ENCODE measurements around the gene CLTB.

The CLTB gene

DNA sequence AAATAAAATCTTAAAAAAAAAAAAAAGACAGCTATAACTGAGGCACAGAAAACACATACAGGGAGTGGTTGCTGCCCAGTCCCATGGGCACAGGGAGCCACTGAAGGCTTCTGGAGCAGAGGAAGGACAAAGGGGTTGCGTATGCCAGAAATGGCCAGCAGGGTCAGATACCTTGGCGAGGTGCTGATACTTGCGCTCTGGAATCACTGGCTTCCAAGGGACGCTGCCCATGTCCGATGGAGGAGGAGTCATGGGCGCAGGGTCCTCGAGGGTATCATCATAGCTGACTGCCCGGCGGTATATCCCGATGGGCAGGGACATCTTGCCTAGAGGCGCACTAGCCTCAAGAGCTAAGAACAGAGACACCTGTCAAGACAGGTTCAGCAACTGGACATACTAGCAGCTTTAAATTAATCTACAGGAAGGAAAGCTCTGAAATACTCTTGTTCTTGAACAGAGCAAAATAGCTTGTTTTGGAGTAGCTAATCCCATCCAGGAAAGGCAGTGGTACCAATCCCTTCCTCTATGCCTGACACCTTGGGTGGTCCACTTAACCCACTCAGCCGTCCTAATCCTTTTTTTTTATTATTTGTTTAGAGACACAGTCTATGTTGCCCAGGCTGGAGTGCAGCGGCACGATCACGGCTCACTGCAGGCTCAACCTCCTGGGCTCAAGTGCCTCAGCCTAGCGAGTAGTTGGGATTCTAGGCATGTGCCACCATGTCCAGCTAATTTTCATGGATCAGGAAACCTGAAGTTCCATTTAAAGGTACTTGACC, 60.8 kb downstream of the CLTB start:
- no peak for DNase-seq (ENCODE audit: low read depth in 2 of 2, low spot score in 1 of 2)

DNA sequence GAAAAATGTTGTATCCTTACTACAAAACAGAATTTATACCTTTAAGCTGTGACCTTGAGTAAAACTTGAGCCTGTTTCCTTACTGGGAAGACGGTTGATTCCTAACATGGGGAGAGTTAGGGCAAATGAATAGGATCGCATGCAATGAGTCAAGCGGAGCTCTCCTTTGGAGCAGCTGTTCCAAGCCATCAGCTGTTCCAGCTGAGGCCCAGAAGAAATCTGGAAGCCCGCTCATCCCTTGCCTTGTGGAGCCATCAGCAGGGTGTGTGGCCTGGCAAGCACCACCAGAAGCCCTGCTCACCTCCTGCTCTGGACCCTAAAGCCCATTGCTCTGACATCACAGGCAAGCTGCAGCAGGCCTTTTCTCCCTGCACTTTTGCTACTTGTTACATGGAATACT, 62.8 kb downstream of the CLTB start:
- DNase-seq (ENCODE audit: low read depth in 2 of 2, low spot score in 1 of 2) = no peak

DNA sequence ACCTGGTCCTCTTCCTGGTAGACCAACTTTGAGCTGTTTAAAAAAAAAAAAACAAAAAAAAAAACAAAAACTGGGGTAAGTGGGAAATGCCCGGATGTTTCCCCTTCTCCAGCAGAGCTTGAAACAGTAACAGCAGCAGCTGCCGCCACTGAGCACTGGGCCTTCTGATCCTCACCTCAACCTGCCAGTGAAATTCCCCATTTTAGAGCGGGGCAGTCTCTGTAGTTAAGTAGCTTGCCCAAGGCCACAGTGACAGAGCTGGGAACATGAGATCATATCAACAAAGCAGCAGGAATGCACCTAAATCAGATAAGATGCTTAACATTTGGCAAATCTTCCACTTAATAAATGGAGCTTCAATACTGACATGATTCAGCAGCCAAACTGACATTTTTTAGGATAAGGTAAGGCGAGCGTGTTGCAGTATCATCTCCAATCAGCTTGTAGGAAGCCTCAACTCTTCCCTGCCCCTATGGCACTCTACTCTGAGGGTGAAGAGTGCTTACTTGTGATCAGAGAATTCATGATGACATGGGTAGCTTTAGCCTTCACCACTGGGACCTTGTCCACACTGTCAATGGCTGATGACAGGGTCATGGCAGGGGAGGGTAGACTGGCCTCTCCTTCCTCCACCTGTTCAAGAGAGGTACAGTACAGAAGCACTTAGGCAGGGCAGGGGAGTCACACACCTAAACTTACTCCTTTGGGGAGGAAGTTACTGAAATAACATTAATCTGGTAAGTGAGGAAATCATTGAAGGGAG, 64.0 kb downstream of the CLTB start:
- no peak for DNase-seq (ENCODE audit: low read depth in 2 of 2, low spot score in 1 of 2)

GRCh38 chr5:176350416-176350815, 65.9 kb downstream of the CLTB start:
- no peak for DNase-seq (ENCODE audit: low read depth in 2 of 2, low spot score in 1 of 2)

DNA sequence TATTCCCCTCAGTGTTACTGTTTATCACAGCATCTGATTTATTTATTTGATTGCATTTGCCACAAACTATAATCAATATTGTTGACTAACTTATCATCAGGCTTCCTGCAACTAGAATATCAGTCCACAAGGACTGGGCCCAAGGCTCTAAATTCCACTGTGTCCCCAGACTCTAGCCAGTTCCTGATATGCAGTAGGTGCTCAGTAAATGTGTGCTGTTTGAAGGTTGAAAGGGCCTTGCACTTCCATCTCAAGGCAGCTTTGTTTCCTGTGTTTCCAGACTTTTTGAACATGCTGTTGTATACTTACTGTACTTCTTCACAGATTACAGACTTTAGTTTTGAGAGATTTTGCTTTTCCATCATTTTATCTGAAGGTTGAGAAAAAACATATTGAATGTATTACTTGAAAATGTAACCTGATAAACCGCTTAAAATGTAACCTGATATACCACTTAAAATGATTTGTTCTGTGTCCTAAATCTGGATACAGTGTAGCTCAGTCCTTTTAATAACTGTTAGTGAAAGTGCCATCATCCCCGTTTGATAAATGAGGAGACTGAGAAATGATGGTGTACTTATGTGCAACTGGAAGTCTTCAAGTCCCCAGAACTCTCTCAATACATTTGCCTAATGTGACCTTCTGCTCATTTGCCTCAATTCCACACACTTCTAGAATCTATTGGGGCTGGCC, 73.4 kb downstream of the CLTB start:
- DNase-seq (ENCODE audit: low read depth in 2 of 2, low spot score in 1 of 2) = no peak
